Lung (tissue), 12 donors: ENCODE measurements around the gene EGFLAM. TPM values are rescaled to one million over a fixed set of nuclear protein-coding genes. Genes with fewer than 3 reads are reported as not detected.
"Not testable (repeated sequence)": the region's sequence is repeated elsewhere in the genome, so short reads cannot be mapped to it uniquely, and the experiment has no call there.

Experiments used
- ATAC-seq: fragments of 200-7000 bp; cut with Tn5 transposase; one replicate; pipeline ENCODE4 v1.9.1; 2020; ENCODE audit warnings: moderate number of reproducible peaks; ENCODE audit not compliant: insufficient read depth, low FRiP score
- DNase-seq, 3 donors: peaks; one replicate each; pipeline ENCODE4 v3.0.0-alpha.2; 2013 to 2017
- H3K27ac ChIP-seq, 2 donors: one replicate each; pipeline ENCODE4 v1.5.1; 2013; ENCODE audit warnings: mild to moderate bottlenecking in 2 of 2, moderate library complexity in 2 of 2, control low read depth in 1 of 2, inconsistent platforms in 1 of 2, low read depth in 1 of 2, low read length in 1 of 2
- H3K27me3 ChIP-seq, 3 donors: one replicate each; pipeline ENCODE4 v1.5.1; 2013; ENCODE audit warnings: low read length in 2 of 3; ENCODE audit not compliant: control insufficient read depth in 3 of 3, insufficient read depth in 3 of 3
- H3K36me3 ChIP-seq, 4 donors: one replicate each; pipeline ENCODE4 v1.5.1; 2013; ENCODE audit warnings: low read length in 4 of 4, mild to moderate bottlenecking in 1 of 4, moderate library complexity in 1 of 4; ENCODE audit not compliant: control insufficient read depth in 4 of 4, insufficient read depth in 4 of 4
- H3K4me1 ChIP-seq, 5 donors: one replicate each; pipeline ENCODE4 v1.5.1; 2013; ENCODE audit warnings: low read length in 5 of 5, mild to moderate bottlenecking in 2 of 5, moderate library complexity in 1 of 5; ENCODE audit not compliant: control insufficient read depth in 5 of 5, insufficient read depth in 5 of 5
- H3K4me3 ChIP-seq: one replicate; pipeline ENCODE4 v1.5.1; 2013; ENCODE audit warnings: mild to moderate bottlenecking, control low read depth, moderate library complexity
- H3K9ac ChIP-seq, 2 donors: one replicate each; pipeline ENCODE4 v1.5.1; 2013; ENCODE audit warnings: low read length in 2 of 2, control low read depth in 1 of 2; ENCODE audit not compliant: insufficient read depth in 1 of 2
- H3K9me3 ChIP-seq, 4 donors: one replicate each; pipeline ENCODE4 v1.5.1; 2013; ENCODE audit warnings: low read length in 3 of 4, mild to moderate bottlenecking in 1 of 4, moderate library complexity in 1 of 4; ENCODE audit not compliant: control insufficient read depth in 4 of 4, insufficient read depth in 3 of 4
- WGBS, 2 donors: extraction: QIAGEN DNeasy Blood & Tissue Kit; methylation state at CpG; one replicate each; pipeline ENCODE4 v1.1.7; 2013; 5-methylcytosine and 5-hydroxymethylcytosine counted together
- polyA plus RNA-seq, 2 donors: library from polyadenylated mRNA; stranded (reverse); fragments of 200-250 nt; gene quantifications; one replicate each; pipeline ENCODE4 v1.2.1, GENCODE V29; 2013
- total RNA-seq, 2 donors: library from RNA; depleted of rRNA in 1 of 2; stranded (reverse); fragments of >200 nt in 1 of 2; gene quantifications; one replicate each; pipeline ENCODE4 v1.2.1, GENCODE V29; 2014 to 2021
- TF ChIP-seq, protein P1 (sequence below): IDR thresholded peaks from 2 replicates; pipeline ENCODE4 v1.5.1; 2012; ENCODE audit warnings: mild to moderate bottlenecking; ENCODE audit errors: control extremely low read depth, extremely low read depth
- donor health status: control.
- donor health status: control.
- donor health status: Bipolar disorder and iron deficiency.
- donor health status: healthy.
- donor health status: DM: yes; HTN: yes; CAD: no.

The EGFLAM gene
- total and polyA plus RNA-seq, 4 donors: 0.41 to 7.6 (median 1.3) TPM

DNA sequence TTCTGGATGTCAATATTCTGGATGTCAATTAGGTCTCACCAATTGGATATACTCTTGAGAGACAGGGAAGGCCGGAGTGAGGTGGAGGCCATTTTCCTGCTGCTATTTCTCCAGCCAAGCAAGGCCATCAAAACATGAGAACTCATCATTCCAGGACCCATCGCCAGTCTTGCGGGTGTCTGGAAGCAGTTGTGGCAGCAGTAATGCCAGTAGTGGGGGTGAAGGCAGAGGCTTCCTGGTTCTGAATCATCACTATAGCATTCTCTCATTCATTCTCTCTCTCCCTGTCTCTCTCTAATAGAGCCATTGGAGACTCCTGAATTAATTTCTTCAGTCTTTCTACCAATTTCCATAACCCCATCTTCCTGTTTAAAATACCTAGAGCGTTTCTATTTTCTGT is 71.8 kb downstream of the EGFLAM start:
- DNase-seq: no peak
- Histone ChIP-seq H3K27ac (no peak overlapping the region), H3K4me1 (no peaks in the 10 kb centered on the region), H3K9ac (no peak overlapping the region), H3K27me3 (no peaks in the 10 kb centered on the region), H3K9me3 (peaks cover 0 to 2% (median 0%) of the 10 kb centered on the region in 4 donors), H3K36me3 (no peaks in the 10 kb centered on the region), H3K4me3 (no peak overlapping the region)
- ATAC-seq: no peak
- TF ChIP-seq, protein P1, sequence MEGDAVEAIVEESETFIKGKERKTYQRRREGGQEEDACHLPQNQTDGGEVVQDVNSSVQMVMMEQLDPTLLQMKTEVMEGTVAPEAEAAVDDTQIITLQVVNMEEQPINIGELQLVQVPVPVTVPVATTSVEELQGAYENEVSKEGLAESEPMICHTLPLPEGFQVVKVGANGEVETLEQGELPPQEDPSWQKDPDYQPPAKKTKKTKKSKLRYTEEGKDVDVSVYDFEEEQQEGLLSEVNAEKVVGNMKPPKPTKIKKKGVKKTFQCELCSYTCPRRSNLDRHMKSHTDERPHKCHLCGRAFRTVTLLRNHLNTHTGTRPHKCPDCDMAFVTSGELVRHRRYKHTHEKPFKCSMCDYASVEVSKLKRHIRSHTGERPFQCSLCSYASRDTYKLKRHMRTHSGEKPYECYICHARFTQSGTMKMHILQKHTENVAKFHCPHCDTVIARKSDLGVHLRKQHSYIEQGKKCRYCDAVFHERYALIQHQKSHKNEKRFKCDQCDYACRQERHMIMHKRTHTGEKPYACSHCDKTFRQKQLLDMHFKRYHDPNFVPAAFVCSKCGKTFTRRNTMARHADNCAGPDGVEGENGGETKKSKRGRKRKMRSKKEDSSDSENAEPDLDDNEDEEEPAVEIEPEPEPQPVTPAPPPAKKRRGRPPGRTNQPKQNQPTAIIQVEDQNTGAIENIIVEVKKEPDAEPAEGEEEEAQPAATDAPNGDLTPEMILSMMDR: no peak
- 91 to 93% methylated on average over 4 of the region's 4 CpGs for WGBS, 2 donors

DNA sequence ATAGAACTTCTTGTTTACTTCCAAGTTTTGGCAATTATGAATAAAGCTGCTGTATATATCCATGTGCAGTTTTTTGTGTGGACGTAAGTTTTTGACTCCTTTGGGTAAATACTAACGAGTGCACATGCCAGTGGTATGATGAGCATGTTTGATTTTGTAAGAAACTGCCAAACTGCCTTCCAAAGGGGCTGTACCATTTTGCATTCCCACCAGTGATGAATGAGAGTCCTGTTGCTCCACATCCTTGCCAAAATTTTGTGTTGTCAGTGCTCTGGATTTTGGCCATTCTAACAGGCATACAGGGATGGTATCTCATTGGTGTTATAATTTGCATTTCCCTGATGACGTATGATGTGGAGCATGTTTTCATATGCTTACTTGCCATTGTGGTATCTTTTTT is 73.5 kb downstream of the EGFLAM start:
- TF ChIP-seq, protein P1: no peak
- ATAC-seq: no peak
- H3K27me3 ChIP-seq: no peaks in the 10 kb centered on the region
- WGBS, 2 donors: 59 to 68% methylated on average over 3 of the region's 3 CpGs
- H3K4me3 ChIP-seq: no peak overlapping the region
- no peak for DNase-seq
- H3K4me1 ChIP-seq: no peaks in the 10 kb centered on the region
- no peak overlapping the region for H3K27ac ChIP-seq
- H3K9ac ChIP-seq: no peak overlapping the region
- no peaks in the 10 kb centered on the region for H3K36me3 ChIP-seq
- peaks cover 0 to 2% (median 0%) of the 10 kb centered on the region in 4 donors for H3K9me3 ChIP-seq

GRCh38 chr5:38333181-38333580 is 74.8 kb downstream of the EGFLAM start:
- not testable (repeated sequence) for H3K9ac ChIP-seq, H3K27ac ChIP-seq, ATAC-seq, H3K9me3 ChIP-seq, H3K4me1 ChIP-seq, H3K36me3 ChIP-seq, H3K27me3 ChIP-seq, H3K4me3 ChIP-seq, DNase-seq
- WGBS, 2 donors: 41 to 60% methylated on average over 4 of the region's 4 CpGs

GRCh38 chr5:38338455-38338854 is 80.1 kb downstream of the EGFLAM start:
- no peaks in the 10 kb centered on the region for H3K9me3 ChIP-seq
- DNase-seq: no peak
- H3K4me1 ChIP-seq: no peaks in the 10 kb centered on the region
- peaks cover 0 to 3% (median 0%) of the 10 kb centered on the region in 3 donors for H3K27me3 ChIP-seq
- no peaks in the 10 kb centered on the region for H3K36me3 ChIP-seq
- H3K4me3 ChIP-seq: no peak overlapping the region
- TF ChIP-seq, protein P1: no peak
- H3K27ac ChIP-seq: no peak overlapping the region
- no peak for ATAC-seq
- 57 to 60% methylated on average over 11 of the region's 11 CpGs for WGBS, 2 donors
- no peak overlapping the region for H3K9ac ChIP-seq
